ENCODE results near the gene TRPT1.

Gene TRPT1

GRCh38 chr11:64268025-64268892, 42.3 kb upstream of the TRPT1 start:
- peak overlapping the region; percentile 97 for H3K4me3 Mint-ChIP-seq
- no peak for DNase-seq

DNA sequence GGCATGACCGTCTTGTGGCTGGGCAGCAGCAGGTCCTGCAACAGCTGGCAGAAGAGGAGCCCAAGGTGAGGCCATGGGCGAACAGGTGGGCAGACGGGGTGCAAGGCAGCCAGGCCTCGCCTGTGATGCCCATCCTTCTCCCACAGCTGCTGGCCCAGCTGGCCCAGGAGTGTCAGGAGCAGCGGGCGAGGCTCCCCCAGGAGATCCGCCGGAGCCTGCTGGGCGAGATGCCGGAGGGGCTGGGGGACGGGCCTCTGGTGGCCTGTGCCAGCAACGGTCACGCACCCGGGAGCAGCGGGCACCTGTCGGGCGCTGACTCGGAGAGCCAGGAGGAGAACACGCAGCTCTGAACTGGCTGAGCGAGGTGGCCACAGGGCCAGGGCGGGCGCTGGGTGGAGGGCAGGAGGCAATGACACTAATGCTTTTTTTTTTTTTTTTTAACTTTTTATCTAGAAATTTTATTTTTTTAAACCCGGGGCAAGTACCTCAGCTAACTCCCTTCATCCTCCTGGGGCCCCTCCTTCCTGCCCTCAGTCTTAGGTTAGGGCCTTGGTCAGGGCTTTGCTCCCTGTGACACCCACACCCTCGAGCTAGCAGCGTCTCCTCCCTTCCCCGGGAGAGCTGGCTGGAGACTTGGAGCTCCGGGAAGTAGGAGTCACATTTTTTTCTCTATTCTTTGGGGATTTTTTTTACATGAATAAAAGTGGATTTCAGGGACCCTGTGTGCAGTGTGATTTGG, 41.4 kb upstream of the TRPT1 start:
- no peak for DNase-seq
- H3K36me3 Mint-ChIP-seq (ENCODE audit: low read depth): peaks cover 5% of the 10 kb centered on the region
- H3K27ac Mint-ChIP-seq: peak overlapping the region; percentile 68
- H3K4me3 Mint-ChIP-seq: no peak overlapping the region
- no peaks in the 10 kb centered on the region for H3K9me3 Mint-ChIP-seq
- TF ChIP-seq, protein P1, sequence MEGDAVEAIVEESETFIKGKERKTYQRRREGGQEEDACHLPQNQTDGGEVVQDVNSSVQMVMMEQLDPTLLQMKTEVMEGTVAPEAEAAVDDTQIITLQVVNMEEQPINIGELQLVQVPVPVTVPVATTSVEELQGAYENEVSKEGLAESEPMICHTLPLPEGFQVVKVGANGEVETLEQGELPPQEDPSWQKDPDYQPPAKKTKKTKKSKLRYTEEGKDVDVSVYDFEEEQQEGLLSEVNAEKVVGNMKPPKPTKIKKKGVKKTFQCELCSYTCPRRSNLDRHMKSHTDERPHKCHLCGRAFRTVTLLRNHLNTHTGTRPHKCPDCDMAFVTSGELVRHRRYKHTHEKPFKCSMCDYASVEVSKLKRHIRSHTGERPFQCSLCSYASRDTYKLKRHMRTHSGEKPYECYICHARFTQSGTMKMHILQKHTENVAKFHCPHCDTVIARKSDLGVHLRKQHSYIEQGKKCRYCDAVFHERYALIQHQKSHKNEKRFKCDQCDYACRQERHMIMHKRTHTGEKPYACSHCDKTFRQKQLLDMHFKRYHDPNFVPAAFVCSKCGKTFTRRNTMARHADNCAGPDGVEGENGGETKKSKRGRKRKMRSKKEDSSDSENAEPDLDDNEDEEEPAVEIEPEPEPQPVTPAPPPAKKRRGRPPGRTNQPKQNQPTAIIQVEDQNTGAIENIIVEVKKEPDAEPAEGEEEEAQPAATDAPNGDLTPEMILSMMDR (IDR thresholded peaks at IDR 0.05): no peak
- H3K4me1 Mint-ChIP-seq: peaks cover 50% of the 10 kb centered on the region
- H3K27me3 Mint-ChIP-seq (ENCODE audit: low read depth, poor library complexity): no peaks in the 10 kb centered on the region

More at GRCh38 chr11:64268025-64268892, 42.3 kb upstream of the TRPT1 start:
- Mint-ChIP-seq H3K9me3 (no peaks in the 10 kb centered on the region), H3K4me1 (peaks cover 47% of the 10 kb centered on the region), H3K36me3 (ENCODE audit: low read depth) (peaks cover under 1% of the 10 kb centered on the region), H3K27ac (peak overlapping the region; percentile 98), H3K27me3 (ENCODE audit: low read depth, poor library complexity) (no peaks in the 10 kb centered on the region)
- TF ChIP-seq, protein P1 (IDR thresholded peaks at IDR 0.05): no peak

DNA sequence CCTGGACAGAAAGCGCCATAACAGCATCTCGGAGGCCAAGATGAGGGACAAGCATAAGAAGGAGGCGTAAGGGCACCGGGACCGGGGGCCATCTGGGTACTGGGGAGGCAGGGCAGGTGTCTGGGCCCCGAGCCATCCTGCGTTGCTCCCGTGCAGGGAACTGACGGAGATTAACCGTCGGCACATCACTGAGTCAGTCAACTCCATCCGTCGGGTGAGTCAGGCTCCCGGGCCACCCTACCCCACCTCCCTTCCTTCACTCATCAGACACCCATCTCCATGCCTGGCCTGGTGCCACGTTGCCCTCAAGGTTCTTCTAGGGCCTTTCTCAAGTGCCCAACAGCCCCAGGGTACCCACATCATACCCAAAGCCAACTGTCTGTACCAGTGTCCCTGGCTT, 40.4 kb upstream of the TRPT1 start:
- H3K27me3 Mint-ChIP-seq (ENCODE audit: low read depth, poor library complexity): no peaks in the 10 kb centered on the region
- H3K4me1 Mint-ChIP-seq: peaks cover 42% of the 10 kb centered on the region
- H3K4me3 Mint-ChIP-seq: no peak overlapping the region
- H3K36me3 Mint-ChIP-seq (ENCODE audit: low read depth): peaks cover 5% of the 10 kb centered on the region
- no peak for DNase-seq
- no peak overlapping the region for H3K27ac Mint-ChIP-seq
- TF ChIP-seq, protein P1 (IDR thresholded peaks at IDR 0.05): no peak
- no peaks in the 10 kb centered on the region for H3K9me3 Mint-ChIP-seq

DNA sequence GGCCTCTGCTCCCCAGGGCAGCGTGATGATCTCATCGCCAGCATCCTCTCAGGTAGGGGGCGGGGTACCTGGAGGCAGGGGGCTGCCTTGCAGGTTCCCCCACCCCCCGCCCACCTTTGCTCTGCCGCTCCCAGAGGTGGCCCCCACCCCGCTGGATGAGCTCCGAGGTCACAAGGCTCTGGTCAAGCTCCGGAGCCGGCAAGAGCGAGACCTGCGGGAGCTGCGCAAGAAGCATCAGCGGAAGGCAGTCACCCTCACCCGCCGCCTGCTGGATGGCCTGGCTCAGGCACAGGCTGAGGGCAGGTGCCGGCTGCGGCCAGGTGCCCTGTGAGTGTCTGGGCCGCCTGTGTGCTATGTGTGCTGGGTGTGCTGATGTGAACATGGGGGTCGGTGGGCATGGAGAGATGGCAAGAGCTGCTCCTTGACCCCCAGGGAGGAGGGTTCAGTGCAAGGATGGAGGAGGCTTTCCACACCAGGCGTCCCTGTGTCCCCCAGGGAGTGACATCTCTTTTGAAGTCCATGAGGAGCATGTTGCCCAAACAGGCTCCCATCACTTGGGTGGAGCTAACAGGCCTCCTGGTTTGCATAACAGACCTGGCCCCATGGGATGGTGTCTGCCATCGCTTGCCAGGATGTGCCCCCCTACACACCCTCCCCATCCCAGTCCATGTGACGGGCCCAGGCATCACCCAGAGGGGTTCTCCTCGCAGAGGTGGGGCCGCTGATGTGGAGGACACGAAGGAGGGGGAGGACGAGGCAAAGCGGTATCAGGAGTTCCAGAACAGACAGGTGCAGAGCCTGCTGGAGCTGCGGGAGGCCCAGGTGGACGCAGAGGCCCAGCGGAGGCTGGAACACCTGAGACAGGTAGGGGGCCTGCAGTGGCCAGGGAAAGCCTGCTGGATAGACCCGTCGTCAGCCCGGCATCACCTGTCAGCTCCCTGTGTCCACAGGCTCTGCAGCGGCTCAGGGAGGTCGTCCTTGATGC, 39.5 kb upstream of the TRPT1 start:
- TF ChIP-seq, protein P1 (IDR thresholded peaks at IDR 0.05): no peak
- H3K4me1 Mint-ChIP-seq: peaks cover 42% of the 10 kb centered on the region
- H3K27me3 Mint-ChIP-seq (ENCODE audit: low read depth, poor library complexity): no peaks in the 10 kb centered on the region
- H3K4me3 Mint-ChIP-seq: no peak overlapping the region
- peaks cover 5% of the 10 kb centered on the region for H3K36me3 Mint-ChIP-seq (ENCODE audit: low read depth)
- no peak for DNase-seq
- H3K9me3 Mint-ChIP-seq: no peaks in the 10 kb centered on the region
- no peak overlapping the region for H3K27ac Mint-ChIP-seq

DNA sequence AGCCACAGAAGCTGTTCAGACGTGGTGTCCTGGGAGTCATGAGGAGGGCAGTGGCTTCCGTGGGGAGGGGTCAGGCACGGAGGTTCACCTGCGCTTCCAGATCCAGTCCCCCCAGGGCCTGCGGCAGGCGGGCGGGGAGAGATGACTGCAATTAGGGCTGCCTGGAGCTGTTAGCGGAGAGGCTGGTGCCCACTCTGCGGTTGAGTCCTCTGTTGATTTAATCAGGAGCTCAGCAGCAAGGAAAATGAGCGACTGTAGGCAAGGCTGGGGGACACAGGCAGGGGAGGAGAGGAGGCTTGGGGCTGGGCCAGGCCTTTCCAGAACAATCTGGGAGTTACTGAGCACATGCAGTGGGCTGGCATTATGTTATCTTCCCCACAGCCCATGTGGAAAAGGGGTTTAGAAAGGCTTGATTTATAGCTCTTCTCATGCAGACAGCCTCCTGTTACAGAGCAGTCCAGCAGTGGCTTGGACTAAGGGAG, 38.4 kb upstream of the TRPT1 start:
- Mint-ChIP-seq H3K36me3 (ENCODE audit: low read depth) (peaks cover 14% of the 10 kb centered on the region), H3K4me1 (peaks cover 42% of the 10 kb centered on the region), H3K27ac (peak overlapping the region; percentile 88), H3K4me3 (no peak overlapping the region), H3K27me3 (ENCODE audit: low read depth, poor library complexity) (peaks cover 2% of the 10 kb centered on the region), H3K9me3 (no peaks in the 10 kb centered on the region)
- DNase-seq: no peak
- TF ChIP-seq, protein P1 (IDR thresholded peaks at IDR 0.05): no peak
